Stimulated activated CD4-positive, alpha-beta T cell treated with anti-CD3 and anti-CD28 coated beads, Interleukin-4, amount 100 ng/mL, for 24 hours (primary cell): ENCODE results near the gene HDGFL3.
"Not testable (repeated sequence)": the region's sequence is repeated elsewhere in the genome, so short reads cannot be mapped to it uniquely, and the experiment has no call there.

Experiments used
- DNase-seq: peaks from one replicate; pipeline ENCODE4 v3.0.0-alpha.2; 2020

HDGFL3 gene

DNA sequence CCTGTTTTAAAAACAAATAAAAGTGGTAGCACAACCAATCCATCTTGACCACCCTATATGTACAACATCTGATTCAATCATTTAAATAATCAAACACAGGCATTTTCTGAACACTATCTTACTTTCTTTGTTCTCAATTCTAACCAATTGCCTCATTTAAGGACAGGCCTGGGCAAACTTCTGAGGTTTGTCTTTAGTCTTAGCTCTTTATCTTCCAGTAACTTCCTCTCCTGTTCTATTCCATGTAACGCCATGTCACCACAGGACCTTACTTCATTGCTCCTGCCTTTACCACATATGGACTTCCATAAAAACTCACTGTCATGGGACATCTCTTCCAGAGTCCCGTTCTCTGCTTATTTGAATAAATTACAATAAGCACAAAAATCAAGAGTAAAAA lies 14.9 kb downstream of the HDGFL3 start:
- no peak for DNase-seq

- no peak for DNase-seq
Observed at GRCh38 chr15:83190450-83190849, 17.2 kb downstream of the HDGFL3 start.

DNA sequence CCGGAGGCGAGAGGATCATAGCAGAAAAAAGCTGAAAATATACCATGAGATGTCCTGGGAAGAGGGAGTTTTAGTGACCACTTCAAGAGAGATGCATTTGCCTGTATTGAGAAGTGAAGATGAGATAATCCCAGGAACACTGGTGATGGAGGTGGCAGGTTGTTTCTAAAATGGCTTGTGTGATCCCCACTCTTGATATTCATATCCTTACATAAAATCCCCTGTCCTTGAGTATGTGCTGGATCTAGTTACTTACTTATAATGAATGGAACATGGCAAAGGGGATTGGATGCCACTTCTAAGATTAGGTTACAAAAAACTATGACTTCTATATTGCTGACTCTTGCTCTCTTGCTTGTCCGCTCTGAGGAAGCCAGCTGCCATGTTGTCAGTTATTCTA lies 22.1 kb downstream of the HDGFL3 start:
- no peak for DNase-seq

- no peak for DNase-seq
Observed at GRCh38 chr15:83178869-83179325, 28.7 kb downstream of the HDGFL3 start.

DNA sequence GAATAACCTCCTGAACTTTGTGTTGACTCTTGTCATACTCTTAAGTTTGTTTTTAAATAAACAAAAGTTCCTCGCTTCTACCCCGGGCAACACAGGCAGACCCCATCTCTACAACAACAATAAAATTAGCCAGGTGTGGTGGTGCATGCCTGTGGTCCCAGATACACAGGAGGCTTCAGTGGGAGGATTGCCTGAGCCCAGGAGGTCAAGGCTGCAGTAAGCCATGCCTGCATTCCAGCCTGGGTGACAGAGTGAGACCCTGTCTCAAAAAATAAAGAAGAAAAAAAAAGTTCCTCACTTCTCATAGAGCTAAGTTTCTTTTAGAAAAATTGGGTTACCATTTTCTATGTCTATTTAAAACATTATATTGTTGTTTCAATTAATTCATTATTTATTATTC lies 29.2 kb downstream of the HDGFL3 start:
- DNase-seq, result no peak

GRCh38 chr15:83174891-83175290 lies 32.7 kb downstream of the HDGFL3 start:
- no peak for DNase-seq

DNA sequence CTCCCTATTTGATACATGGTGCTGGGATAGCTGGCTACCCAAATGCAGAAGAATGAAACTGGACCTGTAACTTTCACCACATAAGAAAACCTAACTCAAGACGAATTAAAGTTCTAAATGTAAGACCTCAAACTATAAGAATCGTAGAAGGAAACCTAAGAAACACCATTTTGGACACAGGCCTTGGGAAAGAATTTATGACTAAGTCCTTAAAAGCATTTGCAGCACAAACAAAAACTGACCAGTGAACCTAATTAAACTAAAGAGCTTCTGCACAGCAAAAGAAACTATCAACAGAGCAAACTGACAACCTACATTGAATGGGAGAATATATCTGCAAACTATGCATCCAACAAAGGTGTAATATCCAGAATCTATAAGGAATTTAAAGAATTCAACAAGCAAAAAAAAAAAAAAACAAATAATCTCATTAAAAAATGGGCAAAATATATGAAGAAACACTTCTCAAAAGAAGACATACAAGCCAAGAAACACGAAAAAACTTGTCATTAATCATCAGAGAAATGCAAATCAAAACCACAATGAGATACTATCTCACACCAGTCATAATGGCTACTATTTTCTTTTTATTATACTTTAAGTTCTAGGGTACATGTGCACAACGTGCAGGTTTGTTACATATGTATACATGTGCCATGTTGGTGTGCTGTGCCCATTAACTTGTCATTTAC lies 37.0 kb downstream of the HDGFL3 start:
- DNase-seq, result no peak

GRCh38 chr15:83169576-83169975 lies 38.0 kb downstream of the HDGFL3 start:
- not testable (repeated sequence) for DNase-seq

DNA sequence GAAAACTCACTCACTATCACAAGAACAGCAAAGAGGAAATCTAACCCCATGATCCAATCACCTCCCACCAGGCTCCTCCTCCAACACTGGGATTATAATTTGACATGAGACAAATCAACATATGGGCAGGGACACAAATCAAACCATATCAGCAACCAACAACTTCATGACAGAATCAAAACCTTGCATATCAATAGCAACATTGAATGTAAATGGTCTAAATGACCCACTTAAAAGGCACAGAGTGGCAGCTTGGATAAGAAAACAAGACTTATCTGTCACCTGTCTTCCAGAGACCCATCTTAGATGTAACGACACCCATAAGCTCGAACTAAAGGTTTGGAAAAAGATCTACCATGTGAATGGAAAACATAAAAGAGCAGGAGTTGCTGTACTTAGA lies 40.8 kb downstream of the HDGFL3 start:
- DNase-seq, result no peak

- no peak for DNase-seq
Observed at GRCh38 chr15:83166218-83166617, 41.4 kb downstream of the HDGFL3 start.

DNA sequence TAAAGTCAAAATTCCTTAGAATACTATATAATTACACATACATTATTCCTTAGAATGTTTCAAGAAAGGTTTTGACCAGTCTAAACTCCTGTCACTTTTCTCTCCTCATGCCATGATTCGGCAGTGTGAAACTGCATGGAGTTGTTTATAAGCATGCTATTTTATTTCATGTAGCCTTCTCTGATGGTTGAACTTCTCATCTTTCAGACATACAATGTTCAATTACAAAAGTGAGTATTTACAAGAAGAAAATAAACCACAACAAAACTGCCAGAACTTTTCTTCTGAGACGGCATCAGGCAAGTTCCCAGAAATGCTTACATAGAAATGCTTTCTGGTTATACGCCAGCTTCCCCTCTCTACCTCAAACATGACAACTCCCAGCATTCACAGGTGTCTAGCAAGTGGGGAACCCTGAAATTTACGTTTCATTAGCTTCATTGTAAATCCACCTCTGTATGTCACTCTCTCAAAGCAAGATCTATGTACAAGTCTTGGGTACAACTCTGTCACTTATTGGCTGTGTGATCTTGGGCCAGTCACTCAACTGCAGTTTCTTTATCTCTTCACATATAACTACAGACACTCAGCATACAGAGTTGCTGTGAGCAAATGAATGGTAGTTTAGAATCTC lies 42.7 kb downstream of the HDGFL3 start:
- DNase-seq, result no peak

GRCh38 chr15:83164111-83164770 lies 43.4 kb downstream of the HDGFL3 start:
- no peak for DNase-seq

- DNase-seq, result no peak
Observed at GRCh38 chr15:83163032-83163431, 44.6 kb downstream of the HDGFL3 start.

- no peak for DNase-seq
Observed at GRCh38 chr15:83160741-83161140, 46.9 kb downstream of the HDGFL3 start.

DNA sequence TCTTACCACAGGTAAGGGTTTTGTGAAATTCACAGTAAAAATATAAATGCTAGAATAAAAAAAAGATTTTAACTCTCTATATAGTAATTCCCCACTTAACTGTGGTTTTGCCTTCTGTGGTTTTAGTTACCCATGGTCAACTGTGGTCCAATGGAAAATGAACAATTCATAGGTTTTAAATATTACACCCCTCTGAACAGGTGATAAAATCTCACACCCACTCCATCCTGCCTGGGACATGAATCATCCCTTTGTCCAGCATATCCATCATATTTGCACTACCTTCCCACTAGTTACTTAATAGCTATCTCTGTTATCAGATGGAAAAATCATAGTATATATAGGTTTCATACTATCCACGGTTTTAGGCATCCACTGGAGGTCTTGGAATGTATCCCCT lies 49.2 kb downstream of the HDGFL3 start:
- DNase-seq, result no peak

DNA sequence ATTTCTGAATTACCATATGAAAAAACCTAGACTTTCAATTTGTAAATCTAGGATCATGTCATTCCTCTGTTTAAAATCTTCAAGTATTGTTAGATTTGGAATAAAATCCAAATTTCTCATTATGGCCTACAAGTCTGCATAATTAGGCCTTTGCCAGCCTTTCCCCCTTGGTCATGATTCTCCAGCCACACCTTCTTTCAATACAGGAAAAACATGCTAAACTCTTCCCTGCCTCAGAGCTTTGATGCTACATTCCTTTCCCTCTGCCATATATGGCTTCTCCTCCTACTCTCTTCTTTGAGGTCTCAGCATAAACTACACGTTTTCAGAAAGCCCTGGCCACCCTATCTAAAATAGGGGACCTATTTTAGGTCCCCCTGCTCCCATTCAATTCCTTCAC lies 51.7 kb downstream of the HDGFL3 start:
- no peak for DNase-seq

DNA sequence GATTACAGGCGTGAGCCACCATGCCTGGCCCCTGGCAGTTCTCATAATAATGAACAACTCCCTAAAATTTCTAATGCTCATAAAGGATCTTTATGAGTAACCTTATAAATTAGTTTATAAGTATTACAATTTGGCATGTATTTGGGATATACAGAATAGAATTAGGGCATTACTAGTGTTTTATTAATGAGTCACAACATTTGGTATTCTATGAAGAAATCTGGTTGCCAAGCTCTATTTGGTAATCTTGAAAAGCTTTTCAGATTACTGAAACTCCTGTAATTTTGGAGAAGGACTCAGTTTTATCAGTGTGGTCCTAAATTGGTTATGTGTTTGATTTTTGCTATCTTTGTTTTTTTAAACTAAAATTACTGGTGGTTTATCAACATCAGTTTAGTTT lies 54.3 kb downstream of the HDGFL3 start:
- DNase-seq, result no peak

GRCh38 chr15:83144771-83145170 lies 62.9 kb downstream of the HDGFL3 start:
- DNase-seq, result no peak

GRCh38 chr15:83142151-83142550 lies 65.5 kb downstream of the HDGFL3 start:
- DNase-seq, result not testable (repeated sequence)

GRCh38 chr15:83132861-83133523 lies 74.6 kb downstream of the HDGFL3 start:
- DNase-seq, result no peak

- no peak for DNase-seq
Observed at GRCh38 chr15:83129791-83130190, 77.8 kb downstream of the HDGFL3 start.

DNA sequence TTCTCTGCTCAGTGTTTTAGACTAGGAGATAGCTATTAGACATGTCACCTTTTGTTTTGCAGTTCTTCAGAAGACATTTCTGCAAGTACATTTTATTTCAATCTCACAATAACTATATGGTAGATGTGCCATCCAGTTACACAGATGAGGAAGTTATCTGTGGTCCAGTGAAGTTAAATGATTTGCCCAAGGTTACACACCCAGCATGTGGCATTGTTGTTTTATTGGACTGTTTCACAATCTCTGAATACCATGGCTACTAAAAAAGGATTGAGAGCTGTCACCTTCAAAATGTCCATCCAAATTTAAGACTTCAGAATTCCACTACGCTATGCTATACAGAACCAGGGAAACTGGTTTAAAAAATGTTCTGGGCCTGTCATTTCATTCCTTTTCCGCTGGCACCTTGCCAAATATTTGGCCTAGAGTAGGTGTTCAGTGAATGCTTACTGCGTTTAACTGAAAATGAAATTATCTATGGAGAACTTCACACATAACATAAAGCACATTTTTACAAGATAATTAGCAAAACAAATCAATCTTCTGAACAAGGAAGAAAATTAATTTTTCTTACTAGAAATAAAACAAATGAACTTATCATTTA lies 80.0 kb downstream of the HDGFL3 start:
- no peak for DNase-seq

DNA sequence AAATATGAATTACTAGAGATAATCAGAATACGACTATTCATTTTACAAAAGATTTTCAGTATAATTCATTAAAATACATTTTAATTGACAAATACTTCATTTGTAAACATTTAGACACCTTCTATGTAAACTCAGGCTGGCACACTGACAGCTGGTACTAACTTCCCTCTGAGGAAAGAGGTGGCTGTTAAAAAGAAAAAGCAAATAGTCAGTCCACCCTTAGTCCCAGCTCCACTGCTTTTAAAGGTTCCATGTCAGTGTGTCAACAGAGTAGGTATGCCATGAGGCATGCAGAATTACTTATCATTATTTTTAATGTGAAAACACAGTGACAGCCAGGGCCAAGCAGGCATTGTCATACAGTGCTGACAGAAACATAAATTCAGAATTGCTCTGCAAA lies 84.1 kb downstream of the HDGFL3 start:
- no peak for DNase-seq
